ENCODE measurements around the gene AMFR.

The AMFR gene

GRCh38 chr16:56336711-56337110 is 88.6 kb downstream of the AMFR start:
- FAIRE-seq (no peak), DNase-seq (ENCODE audit: insufficient read length, low spot score) (no peak)
- TF ChIP-seq, protein P1, sequence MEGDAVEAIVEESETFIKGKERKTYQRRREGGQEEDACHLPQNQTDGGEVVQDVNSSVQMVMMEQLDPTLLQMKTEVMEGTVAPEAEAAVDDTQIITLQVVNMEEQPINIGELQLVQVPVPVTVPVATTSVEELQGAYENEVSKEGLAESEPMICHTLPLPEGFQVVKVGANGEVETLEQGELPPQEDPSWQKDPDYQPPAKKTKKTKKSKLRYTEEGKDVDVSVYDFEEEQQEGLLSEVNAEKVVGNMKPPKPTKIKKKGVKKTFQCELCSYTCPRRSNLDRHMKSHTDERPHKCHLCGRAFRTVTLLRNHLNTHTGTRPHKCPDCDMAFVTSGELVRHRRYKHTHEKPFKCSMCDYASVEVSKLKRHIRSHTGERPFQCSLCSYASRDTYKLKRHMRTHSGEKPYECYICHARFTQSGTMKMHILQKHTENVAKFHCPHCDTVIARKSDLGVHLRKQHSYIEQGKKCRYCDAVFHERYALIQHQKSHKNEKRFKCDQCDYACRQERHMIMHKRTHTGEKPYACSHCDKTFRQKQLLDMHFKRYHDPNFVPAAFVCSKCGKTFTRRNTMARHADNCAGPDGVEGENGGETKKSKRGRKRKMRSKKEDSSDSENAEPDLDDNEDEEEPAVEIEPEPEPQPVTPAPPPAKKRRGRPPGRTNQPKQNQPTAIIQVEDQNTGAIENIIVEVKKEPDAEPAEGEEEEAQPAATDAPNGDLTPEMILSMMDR (IDR thresholded peaks at IDR 0.05; ENCODE audit: insufficient read depth, missing control alignments): no peak

DNA sequence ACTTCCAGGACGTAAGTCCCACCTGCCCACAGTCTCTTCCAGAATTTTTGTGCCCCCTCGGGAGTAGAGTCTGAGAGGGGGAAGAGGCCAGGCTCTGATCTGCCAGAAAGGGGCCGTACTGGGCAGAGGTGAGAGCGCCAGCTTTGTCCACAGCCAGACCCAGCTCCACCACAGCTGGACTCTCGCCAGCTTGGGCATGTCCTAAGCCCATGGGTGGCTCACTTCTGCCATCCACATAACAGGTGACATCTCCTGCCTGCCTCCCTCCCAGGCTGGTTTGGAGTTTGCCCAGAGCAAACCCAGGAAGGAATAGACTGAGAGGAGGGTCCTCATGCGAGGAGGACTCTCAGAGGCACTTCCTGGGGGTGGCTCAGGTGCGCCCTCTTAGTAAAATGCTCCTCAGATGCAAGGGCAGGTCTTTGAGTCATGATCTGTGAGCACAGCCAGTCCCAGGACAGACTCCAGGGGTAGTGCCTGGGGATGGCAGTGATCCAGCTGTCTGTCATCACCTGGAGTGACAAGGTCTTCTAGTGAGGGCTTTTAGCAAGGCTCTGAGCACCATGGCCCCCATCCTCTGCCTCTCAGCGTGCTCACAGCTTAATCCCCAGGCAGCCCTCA is 89.2 kb downstream of the AMFR start:
- TF ChIP-seq, protein P1 (IDR thresholded peaks at IDR 0.05; ENCODE audit: insufficient read depth, missing control alignments): no peak
- DNase-seq (ENCODE audit: insufficient read length, low spot score): no peak
- no peak for FAIRE-seq

GRCh38 chr16:56334761-56335160 is 90.6 kb downstream of the AMFR start:
- TF ChIP-seq, protein P1 (IDR thresholded peaks at IDR 0.05; ENCODE audit: insufficient read depth, missing control alignments): no peak
- FAIRE-seq (no peak), DNase-seq (ENCODE audit: insufficient read length, low spot score) (no peak)

DNA sequence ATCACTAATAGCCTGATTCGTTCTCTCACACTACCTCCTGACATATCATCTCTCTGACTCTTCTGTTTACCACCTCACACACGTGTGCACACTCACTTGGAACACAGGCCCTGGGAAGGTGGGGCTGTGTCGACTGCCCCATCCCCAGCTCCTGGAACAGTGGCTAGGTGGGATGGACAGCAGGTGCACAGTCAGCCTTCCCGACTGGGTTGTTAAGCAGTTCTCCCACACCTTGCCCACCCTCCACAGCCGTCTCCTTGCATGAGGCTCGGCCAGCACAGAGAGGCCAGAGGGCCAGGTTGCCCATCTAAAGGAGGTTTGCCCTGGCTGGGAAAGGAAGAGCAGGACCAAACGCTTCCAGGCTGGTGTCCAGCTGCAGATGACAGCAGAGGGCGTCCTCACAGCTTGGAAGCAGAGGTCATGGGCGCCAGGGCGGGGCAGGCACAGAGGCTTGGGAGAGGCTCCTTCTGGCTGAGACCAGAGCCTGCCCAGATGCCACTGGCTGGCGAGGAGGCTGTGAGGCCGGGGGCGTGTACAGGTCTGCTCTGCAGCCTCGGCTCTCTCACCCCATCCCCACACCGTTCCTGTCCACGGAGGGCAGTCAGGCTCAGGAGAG is 92.8 kb downstream of the AMFR start:
- no peak for FAIRE-seq
- DNase-seq (ENCODE audit: insufficient read length, low spot score): no peak
- TF ChIP-seq, protein P1 (IDR thresholded peaks at IDR 0.05; ENCODE audit: insufficient read depth, missing control alignments): peak; percentile 28

GRCh38 chr16:56331915-56332314 is 93.4 kb downstream of the AMFR start:
- FAIRE-seq: no peak
- TF ChIP-seq, protein P1 (IDR thresholded peaks at IDR 0.05; ENCODE audit: insufficient read depth, missing control alignments): no peak
- no peak for DNase-seq (ENCODE audit: insufficient read length, low spot score)

GRCh38 chr16:56331399-56331798 is 93.9 kb downstream of the AMFR start:
- no peak for FAIRE-seq
- no peak for DNase-seq (ENCODE audit: insufficient read length, low spot score)
- TF ChIP-seq, protein P1 (IDR thresholded peaks at IDR 0.05; ENCODE audit: insufficient read depth, missing control alignments): no peak

DNA sequence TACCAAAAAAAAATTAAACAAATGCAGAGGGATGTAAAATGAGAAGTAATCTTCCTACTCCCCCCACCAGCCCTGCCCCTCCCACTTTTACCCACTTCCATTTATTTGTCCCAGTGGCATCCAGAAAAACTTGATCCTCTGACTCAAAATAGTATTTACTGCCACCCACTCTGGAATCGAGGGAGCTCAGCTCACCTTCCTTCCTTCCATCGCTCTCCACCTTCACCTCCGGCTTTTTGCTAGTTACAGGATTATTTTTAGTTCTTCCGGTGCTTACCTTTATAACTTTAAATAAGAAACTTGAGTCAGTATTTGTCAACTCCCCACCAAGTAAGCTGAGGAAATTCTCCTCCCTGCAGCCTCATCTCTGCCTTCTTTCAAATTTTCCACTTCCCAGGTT is 94.9 kb downstream of the AMFR start:
- TF ChIP-seq, protein P1 (IDR thresholded peaks at IDR 0.05; ENCODE audit: insufficient read depth, missing control alignments): no peak
- DNase-seq (ENCODE audit: insufficient read length, low spot score) (no peak), FAIRE-seq (no peak)
